ENCODE measurements around the gene SPATA31E1. TPM values are rescaled to one million over a fixed set of nuclear protein-coding genes. Genes with fewer than 3 reads are reported as not detected.
"Not testable (repeated sequence)": the region's sequence is repeated elsewhere in the genome, so short reads cannot be mapped to it uniquely, and the experiment has no call there.

SPATA31E1 gene
- total RNA-seq, 6 experiments from 2014 or later: not detected

- Mint-ChIP-seq H3K27me3 (ENCODE audit: insufficient read depth) (peaks cover 3% of the 10 kb centered on the region), H3K27ac (no peak overlapping the region), H3K4me1 (ENCODE audit: low read depth) (peaks cover 8% of the 10 kb centered on the region; the same call in 1 of the 2 replicates), H3K36me3 (ENCODE audit: low read depth) (no peaks in the 10 kb centered on the region), H3K4me3 (peak overlapping the region; percentile 31; the same call in 1 of the 2 replicates), H3K9me3 (peaks cover 3% of the 10 kb centered on the region; the same call in 1 of the 2 replicates)
- TF ChIP-seq, protein P1, sequence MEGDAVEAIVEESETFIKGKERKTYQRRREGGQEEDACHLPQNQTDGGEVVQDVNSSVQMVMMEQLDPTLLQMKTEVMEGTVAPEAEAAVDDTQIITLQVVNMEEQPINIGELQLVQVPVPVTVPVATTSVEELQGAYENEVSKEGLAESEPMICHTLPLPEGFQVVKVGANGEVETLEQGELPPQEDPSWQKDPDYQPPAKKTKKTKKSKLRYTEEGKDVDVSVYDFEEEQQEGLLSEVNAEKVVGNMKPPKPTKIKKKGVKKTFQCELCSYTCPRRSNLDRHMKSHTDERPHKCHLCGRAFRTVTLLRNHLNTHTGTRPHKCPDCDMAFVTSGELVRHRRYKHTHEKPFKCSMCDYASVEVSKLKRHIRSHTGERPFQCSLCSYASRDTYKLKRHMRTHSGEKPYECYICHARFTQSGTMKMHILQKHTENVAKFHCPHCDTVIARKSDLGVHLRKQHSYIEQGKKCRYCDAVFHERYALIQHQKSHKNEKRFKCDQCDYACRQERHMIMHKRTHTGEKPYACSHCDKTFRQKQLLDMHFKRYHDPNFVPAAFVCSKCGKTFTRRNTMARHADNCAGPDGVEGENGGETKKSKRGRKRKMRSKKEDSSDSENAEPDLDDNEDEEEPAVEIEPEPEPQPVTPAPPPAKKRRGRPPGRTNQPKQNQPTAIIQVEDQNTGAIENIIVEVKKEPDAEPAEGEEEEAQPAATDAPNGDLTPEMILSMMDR (IDR thresholded peaks at IDR 0.05): no peak
- no peak for DNase-seq
Measured at GRCh38 chr9:87910821-87911220, 28.1 kb downstream of the SPATA31E1 start.

DNA sequence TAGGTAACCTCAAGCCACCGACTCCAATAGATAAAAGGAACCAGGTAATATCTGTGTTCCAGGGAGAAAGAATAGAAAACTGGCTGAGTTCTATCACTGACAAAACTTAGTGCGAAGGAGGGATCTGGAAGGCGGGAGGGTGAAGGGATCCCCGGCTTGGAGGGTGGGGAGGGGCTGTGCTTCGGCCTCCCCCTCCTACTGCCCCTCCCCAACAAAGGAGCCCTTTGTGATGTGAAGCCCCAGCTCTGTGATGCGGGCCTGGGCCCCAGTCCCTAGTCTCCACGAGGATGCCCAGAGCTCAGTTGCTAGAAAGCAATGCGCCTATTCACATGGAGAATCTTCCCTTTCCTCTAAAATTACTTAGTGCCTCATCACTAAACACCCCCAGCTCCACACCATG is 35.0 kb downstream of the SPATA31E1 start, which contains the start of gene SPATA31C1:
SPATA31C1 (plus strand) TSS at position 301 of the 400 bp plus-strand sequence.
- not testable (repeated sequence) for H3K27ac Mint-ChIP-seq; DNase-seq; H3K4me3 Mint-ChIP-seq; H3K9me3 Mint-ChIP-seq; H3K36me3 Mint-ChIP-seq (ENCODE audit: low read depth); H3K4me1 Mint-ChIP-seq (ENCODE audit: low read depth); H3K27me3 Mint-ChIP-seq (ENCODE audit: insufficient read depth)

GRCh38 chr9:87919013-87919412 is 36.3 kb downstream of the SPATA31E1 start:
- H3K9me3 Mint-ChIP-seq; H3K36me3 Mint-ChIP-seq (ENCODE audit: low read depth); DNase-seq; H3K4me3 Mint-ChIP-seq; H3K27ac Mint-ChIP-seq; H3K4me1 Mint-ChIP-seq (ENCODE audit: low read depth); H3K27me3 Mint-ChIP-seq (ENCODE audit: insufficient read depth): not testable (repeated sequence)

GRCh38 chr9:87921561-87921960 is 38.9 kb downstream of the SPATA31E1 start:
- H3K27me3 Mint-ChIP-seq (ENCODE audit: insufficient read depth); H3K36me3 Mint-ChIP-seq (ENCODE audit: low read depth); DNase-seq; H3K4me1 Mint-ChIP-seq (ENCODE audit: low read depth); H3K4me3 Mint-ChIP-seq; H3K27ac Mint-ChIP-seq; H3K9me3 Mint-ChIP-seq: not testable (repeated sequence)

DNA sequence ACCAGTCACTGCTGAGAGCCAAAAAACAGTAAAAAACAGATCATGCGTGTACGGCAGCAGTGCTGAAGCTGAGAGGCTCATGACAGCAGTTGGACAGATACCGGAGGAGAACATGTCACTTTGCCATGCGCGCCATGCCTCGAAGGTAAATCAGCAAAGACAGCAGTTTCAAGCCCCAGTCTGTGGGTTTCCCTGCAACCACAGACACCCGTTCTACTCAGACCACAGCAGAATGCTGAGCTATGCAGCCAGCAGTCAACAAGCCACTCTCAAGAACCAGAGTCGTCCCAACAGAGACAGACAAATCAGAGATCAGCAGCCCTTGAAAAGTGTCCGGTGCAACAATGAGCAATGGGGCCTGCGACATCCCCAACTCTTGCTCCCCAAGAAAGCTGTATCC is 40.3 kb downstream of the SPATA31E1 start:
- not testable (repeated sequence) for H3K36me3 Mint-ChIP-seq (ENCODE audit: low read depth); H3K27ac Mint-ChIP-seq; H3K4me3 Mint-ChIP-seq; DNase-seq; H3K27me3 Mint-ChIP-seq (ENCODE audit: insufficient read depth); H3K4me1 Mint-ChIP-seq (ENCODE audit: low read depth); H3K9me3 Mint-ChIP-seq

DNA sequence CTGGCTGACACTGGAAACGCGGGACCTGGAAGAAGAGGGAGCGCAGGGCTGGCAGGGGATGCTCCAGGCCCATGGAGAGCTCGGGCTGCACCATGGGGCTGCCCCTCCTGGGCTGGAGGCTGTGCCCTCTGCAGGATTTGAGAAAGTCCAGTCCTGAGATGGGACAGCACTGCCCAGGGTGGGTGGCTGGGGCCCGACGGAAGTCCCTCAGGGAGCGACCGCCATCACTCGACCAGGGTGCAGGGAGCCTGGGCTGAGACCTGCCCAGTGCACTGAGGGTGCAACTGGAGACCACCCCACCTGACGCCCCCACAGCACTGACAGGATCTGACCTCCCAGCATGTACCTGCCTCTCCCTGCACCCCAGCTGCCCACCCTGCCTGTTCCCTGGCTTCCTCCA is 42.2 kb downstream of the SPATA31E1 start:
- H3K36me3 Mint-ChIP-seq (ENCODE audit: low read depth); H3K27ac Mint-ChIP-seq; H3K27me3 Mint-ChIP-seq (ENCODE audit: insufficient read depth); H3K9me3 Mint-ChIP-seq; DNase-seq; H3K4me3 Mint-ChIP-seq; H3K4me1 Mint-ChIP-seq (ENCODE audit: low read depth): not testable (repeated sequence)

GRCh38 chr9:87929152-87929551 is 46.5 kb downstream of the SPATA31E1 start:
- not testable (repeated sequence) for H3K4me1 Mint-ChIP-seq (ENCODE audit: low read depth); H3K4me3 Mint-ChIP-seq; H3K9me3 Mint-ChIP-seq; H3K36me3 Mint-ChIP-seq (ENCODE audit: low read depth); DNase-seq; H3K27me3 Mint-ChIP-seq (ENCODE audit: insufficient read depth); H3K27ac Mint-ChIP-seq

- H3K27ac Mint-ChIP-seq; H3K36me3 Mint-ChIP-seq (ENCODE audit: low read depth); H3K4me1 Mint-ChIP-seq (ENCODE audit: low read depth); H3K4me3 Mint-ChIP-seq; DNase-seq; H3K9me3 Mint-ChIP-seq; H3K27me3 Mint-ChIP-seq (ENCODE audit: insufficient read depth): not testable (repeated sequence)
Measured at GRCh38 chr9:87934444-87934843, 51.8 kb downstream of the SPATA31E1 start.

DNA sequence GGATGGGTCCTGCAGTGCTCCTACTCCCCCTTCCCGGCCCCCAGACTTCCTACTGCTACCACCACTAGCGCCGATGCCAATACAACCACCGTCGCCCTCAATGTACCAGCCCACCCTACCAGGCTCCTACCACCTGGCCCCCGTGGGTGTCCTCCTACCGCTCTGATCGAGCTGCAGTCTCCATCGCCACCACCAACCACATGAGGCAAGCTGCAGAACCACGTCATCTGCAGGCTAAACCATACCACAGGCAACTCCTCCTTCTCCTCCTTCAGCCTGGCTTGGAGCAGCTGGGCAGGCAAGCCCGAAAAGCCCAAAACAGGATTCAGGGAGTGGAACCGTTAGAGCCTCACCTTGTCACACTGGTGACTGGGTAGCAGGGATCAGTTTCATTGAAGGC is 54.7 kb downstream of the SPATA31E1 start:
- not testable (repeated sequence) for DNase-seq; H3K27me3 Mint-ChIP-seq (ENCODE audit: insufficient read depth); H3K4me3 Mint-ChIP-seq; H3K9me3 Mint-ChIP-seq; H3K36me3 Mint-ChIP-seq (ENCODE audit: low read depth); H3K4me1 Mint-ChIP-seq (ENCODE audit: low read depth); H3K27ac Mint-ChIP-seq

GRCh38 chr9:87937918-87938317 is 55.2 kb downstream of the SPATA31E1 start:
- H3K36me3 Mint-ChIP-seq (ENCODE audit: low read depth); H3K4me1 Mint-ChIP-seq (ENCODE audit: low read depth); DNase-seq; H3K27me3 Mint-ChIP-seq (ENCODE audit: insufficient read depth); H3K27ac Mint-ChIP-seq; H3K4me3 Mint-ChIP-seq; H3K9me3 Mint-ChIP-seq: not testable (repeated sequence)

DNA sequence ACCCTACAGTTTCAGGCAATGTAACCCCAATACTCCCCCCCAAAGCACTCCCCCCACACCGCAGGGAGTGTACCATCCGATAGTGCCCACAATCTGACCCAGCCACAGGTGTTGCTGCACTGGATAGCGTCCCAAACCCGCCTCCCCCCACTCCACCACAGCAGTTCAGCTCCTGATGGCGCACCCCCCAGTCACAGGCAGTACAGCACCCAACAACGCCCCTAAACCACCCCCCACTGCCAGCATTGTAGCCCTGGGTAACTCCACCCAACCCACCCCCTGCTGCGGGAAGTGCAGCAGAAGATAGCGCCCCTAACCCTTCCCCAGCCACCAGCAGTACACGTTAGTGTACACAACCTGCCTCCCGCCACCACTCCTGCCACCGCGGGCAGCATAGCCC is 55.7 kb downstream of the SPATA31E1 start:
- H3K9me3 Mint-ChIP-seq; H3K4me3 Mint-ChIP-seq; H3K27ac Mint-ChIP-seq; H3K36me3 Mint-ChIP-seq (ENCODE audit: low read depth); H3K27me3 Mint-ChIP-seq (ENCODE audit: insufficient read depth); H3K4me1 Mint-ChIP-seq (ENCODE audit: low read depth); DNase-seq: not testable (repeated sequence)

Data from HFFc6 (cell line).